NCI-H2029 (cell line): Measurements from ENCODE around the gene PCBP3.
"Not testable (repeated sequence)": the region's sequence is repeated elsewhere in the genome, so short reads cannot be mapped to it uniquely, and the experiment has no call there.

Experiments
- DNase-seq: peaks from one replicate; lab custom pipeline; 2025; lab: John Stamatoyannopoulos, UW

Gene PCBP3

DNA sequence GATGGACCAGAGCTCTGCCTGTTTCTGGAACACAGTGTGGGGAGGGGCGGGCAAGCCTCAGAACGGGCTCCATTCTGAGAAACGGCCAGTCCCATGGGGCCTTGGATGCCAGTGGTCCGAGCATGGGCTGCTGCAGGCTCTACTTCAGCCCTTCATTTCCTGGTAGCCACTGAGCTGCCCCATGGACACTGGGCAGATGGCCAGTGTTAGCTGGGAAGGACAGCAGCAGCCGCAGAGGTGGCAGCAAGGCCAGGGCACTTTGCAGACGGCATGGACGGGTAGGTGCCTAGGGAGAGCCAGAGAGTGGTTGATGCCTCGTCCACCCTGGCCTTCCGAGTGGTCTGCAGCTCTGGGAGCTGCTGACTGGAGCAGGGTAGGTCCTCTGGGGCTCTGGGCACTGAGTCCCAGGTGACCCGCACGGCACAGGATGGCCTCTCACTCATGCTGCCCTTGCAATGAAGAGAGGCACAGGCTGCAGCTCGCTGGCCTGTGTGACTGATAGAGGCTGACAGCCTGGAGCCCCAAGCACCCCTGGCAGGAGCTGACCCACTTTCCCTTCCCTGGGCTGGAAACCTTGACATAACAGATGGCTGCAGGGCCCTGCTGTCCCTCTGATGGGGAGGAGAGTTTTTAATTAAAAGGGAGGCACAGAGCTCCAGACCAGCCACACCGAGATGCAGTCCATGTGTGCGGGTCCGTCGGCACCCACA, 250.4 kb downstream of the PCBP3 start:
- no peak for DNase-seq

GRCh38 chr21:45894450-45894825, 250.9 kb downstream of the PCBP3 start:
- no peak for DNase-seq

- no peak for DNase-seq
These were observed 251.6 kb downstream of the PCBP3 start for GRCh38 chr21:45894906-45895777.

DNA sequence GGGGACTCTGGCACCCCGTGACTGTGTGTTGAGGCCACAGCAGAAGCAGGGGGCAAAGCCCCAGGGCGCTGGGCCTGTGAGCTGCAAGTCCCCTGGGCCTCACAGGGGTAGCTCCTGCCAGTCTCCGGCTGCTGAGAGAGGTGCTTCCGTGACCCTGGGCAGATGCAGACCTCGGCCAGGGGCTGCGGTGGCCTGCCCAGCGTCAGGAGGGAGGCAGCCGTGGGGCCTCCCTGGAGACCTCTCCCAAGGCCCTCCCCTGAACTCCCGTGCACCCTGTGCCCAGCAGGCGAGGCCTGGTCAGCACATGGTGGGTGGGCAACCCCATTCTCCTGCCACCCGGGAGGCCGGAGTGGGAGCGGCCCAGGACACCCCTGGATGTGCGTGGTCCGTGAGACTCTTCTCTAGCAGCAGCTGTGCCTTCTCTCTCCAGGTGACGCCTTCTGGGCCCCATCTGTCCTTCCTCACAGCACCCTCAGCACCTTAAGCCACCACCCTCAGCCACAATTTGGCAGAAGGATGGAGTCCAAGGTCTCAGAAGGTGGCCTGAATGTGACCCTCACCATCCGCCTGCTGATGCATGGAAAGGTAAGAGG, 252.3 kb downstream of the PCBP3 start:
- no peak for DNase-seq

DNA sequence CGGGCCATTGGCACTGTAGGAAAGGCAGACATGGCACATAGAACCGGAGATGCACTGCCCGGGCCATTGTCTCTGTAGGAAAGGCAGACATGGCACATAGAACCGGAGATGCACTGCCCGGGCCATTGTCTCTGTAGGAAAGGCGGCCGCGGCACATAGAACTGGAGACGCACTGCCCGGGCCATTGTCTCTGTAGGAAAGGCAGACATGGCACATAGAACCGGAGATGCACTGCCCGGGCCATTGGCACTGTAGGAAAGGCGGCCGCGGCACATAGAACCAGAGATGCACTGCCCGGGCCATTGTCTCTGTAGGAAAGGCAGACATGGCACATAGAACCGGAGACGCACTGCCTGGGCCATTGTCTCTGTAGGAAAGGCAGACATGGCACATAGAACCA, 252.9 kb downstream of the PCBP3 start:
- DNase-seq: not testable (repeated sequence)

DNA sequence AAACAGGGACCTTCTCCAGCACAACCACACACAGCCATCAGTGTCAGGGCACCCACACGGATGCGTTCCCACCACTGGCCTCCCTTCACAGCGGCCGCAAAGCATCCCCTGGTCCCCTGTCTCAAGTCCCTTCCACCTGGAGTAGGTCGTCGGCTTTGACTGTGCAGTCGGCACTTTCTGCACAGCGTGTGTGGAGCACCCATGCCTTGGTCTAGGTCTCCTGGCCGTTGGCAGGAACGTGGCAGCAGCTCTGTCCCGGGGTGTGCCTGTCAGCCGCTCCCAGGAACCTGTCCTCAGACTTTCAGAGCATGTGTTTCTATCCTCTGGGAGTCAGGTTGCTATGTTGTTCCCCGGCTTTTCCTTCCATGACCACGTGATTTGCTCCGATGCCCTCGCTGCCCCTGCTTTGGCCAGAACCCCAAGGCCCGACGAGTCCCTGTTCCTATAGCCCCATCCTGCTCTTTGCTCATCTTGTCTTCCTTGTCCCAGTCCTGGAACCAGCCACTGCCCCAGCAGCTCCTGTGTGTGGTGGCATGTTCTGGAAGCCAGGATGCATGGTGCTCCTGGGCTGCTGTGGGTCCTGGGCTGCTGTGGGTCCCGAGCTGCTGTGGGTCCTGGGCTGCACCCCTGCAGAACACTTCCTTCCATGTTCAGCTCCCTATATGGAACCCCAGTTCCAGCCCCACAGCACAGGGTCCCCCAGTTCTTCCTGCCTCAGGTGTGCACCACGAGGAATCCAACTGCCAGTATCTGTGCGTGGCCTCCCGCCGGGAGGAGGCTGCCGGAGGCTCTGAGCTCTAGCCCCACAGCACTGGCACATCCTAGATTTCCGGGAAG, 253.9 kb downstream of the PCBP3 start:
- no peak for DNase-seq

DNA sequence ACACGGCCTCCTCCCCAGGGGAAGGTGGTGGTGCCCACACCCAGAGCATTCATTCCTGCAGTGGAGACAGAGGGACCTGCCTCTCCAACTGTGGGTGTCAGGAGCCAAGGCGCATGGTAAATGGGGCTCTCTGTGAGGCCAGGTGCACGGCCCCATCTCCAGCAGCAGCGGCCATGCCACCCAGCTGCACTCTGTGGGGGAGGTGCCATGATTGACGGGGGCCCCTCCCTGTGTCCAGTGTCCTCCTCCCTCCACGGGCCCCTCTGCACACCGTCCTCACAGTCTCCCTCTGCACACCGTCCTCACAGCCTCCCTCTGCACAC, 254.5 kb downstream of the PCBP3 start:
- no peak for DNase-seq

- no peak for DNase-seq
These were observed 255.3 kb downstream of the PCBP3 start for GRCh38 chr21:45898781-45899180.

DNA sequence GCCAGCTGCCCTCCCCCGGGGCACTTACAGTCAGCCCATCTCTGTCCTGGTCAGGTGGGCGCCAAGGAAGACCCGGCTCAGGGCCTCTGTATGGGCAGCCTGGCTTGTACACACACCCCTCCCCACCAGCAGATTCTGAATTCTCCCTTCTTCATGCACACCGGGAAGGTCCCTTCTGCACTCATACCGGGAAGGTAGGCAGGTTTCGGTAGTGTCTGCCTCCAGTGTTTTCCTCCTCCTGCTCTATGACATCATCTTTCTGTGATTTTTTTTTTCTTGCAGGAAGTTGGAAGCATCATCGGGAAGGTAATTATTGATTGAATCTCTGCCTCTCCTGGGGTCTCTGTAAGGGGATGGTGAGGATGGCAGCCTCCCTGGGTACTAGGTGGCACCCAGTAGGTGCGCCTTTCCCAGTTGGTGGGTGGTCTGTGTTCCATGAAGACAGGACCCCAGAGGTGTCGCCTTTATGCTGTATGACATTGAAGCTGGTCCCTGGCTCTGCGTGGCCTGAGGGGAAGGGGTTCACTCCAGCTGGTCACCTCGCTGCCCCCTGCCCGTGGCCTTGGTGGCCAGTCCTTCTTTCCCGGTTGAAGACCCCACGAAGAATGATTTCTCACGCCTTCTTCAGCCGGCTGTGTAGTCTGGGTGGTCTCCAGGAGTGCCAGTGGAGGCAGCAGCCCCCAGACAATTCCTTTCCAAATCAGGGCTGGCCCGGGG, 255.9 kb downstream of the PCBP3 start:
- no peak for DNase-seq

- no peak for DNase-seq
These were observed 256.7 kb downstream of the PCBP3 start for GRCh38 chr21:45900034-45900868.

DNA sequence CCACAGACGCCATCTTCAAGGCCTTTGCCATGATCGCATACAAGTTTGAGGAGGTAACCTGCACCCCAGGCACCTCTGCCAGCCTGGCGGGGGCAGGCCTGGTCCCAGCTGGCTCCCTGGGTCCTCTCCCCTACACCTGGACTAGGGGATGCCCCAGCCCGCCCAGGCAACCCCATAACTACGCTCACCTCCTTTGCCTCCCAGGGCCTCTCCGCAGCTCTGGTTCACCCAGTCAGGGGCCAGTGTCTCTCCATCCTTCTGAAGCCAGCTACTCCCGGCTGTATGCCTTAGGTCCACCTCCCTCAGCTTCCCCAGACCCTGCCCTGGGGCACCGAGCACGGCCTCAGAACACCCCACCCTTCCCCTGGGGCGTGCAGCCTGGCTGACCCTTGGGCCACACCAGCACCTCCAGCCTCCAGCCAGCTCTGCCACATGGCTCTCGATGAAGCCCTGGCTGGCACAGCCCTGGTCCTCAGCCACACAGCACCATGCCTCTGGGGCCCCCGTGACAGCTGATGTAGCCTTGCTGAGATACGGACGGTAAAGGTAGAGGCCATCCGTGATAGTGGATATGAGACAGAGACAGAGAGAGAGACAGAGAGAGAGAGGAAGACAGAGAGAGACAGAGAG, 257.7 kb downstream of the PCBP3 start:
- DNase-seq: no peak

GRCh38 chr21:45902292-45902995, 258.9 kb downstream of the PCBP3 start:
- DNase-seq: no peak

DNA sequence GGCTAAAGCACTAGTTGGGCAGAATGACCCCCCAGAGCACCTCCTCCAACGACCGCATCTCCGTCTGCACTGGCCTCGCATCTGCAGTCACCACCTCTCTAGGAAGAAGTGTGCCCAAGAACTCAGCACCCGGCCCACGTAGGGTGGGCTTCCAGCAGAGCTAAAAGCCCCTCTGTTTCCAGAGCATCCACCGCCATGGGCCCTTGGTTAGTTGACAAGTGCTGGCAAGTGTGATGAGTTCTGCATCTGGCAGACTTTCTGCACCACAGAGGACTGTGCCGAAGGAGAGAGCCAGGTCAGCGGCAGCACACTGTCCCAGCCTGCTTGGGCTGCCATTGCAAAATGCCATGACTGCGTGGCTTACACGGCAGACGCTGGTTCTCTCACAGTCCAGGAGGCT, 261.7 kb downstream of the PCBP3 start:
- DNase-seq: no peak

GRCh38 chr21:45906196-45906805, 262.8 kb downstream of the PCBP3 start:
- no peak for DNase-seq

GRCh38 chr21:45906859-45907258, 263.3 kb downstream of the PCBP3 start:
- DNase-seq: no peak

- DNase-seq: no peak
These were observed 265.2 kb downstream of the PCBP3 start for GRCh38 chr21:45908536-45909237.

DNA sequence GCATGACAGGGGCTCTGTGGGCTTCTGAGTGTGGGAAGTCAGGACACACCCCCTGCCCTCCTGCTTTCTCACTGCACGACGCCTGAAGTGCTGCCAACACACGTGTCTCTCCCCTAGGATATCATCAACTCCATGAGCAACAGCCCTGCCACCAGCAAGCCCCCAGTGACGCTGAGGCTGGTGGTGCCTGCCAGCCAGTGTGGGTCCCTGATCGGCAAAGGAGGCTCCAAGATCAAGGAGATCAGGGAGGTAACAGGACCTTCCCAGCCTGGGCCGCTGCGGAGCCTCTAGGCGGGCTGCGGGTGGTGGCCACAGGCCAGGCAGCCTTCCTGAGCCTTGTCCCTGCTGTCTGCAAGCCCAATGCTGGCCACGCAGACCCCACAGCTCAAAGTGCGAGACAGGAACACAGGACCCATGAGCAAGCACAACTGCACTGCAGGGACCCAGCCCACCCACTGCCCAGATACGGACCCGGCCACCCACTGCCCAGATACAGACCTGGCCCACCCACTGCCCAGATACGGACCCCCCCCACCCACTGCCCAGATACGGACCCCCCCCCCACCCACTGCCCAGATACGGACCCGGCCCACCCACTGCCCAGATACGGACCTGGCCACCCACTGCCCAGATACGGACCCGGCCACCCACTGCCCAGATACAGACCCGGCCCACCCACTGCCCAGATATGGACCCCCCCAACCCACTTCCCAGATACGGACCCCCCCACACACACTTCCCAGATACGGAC, 265.9 kb downstream of the PCBP3 start:
- DNase-seq: no peak

DNA sequence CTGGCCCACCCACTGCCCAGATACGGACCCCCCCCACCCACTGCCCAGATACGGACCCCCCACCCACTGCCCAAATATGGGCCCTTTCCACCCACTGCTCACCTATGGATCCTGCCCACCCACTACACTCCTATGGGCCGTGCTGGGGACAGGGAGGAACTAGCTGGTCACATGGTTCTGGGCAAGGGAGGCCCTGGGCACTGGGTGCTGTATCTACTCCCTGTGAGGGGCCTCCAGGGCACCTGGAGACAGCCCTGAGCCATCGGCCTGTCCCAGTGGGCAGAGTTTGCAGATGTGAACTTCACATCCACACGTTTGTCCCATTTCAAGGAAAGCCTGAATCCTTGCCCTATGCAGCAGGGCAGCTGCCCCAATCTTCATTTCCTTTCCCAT, 266.6 kb downstream of the PCBP3 start:
- DNase-seq: no peak
